ENCODE data around the gene CHAC1. TPM values are rescaled to one million over a fixed set of nuclear protein-coding genes. Genes with fewer than 3 reads are reported as not detected.

CHAC1 gene
- total RNA-seq, 4 donors from 2014 or later, result 0.66 to 1.6 (median 1.2) TPM; not detected in 1

DNA sequence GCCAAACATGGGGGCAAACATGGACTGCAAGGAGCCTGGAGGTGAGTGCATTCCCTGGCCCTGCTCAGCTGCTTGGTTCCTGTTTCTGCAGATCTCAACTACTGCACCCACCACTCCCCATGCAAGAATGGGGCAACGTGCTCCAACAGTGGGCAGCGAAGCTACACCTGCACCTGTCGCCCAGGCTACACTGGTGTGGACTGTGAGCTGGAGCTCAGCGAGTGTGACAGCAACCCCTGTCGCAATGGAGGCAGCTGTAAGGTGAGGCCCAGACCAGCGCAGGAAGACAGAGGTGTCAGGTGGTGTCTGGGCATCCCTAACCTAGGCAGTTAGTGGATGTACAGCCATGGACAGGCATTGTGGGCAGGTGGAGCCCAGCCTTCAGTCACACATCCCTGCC lies 18.8 kb upstream of the CHAC1 start:
- TF ChIP-seq, protein P1, sequence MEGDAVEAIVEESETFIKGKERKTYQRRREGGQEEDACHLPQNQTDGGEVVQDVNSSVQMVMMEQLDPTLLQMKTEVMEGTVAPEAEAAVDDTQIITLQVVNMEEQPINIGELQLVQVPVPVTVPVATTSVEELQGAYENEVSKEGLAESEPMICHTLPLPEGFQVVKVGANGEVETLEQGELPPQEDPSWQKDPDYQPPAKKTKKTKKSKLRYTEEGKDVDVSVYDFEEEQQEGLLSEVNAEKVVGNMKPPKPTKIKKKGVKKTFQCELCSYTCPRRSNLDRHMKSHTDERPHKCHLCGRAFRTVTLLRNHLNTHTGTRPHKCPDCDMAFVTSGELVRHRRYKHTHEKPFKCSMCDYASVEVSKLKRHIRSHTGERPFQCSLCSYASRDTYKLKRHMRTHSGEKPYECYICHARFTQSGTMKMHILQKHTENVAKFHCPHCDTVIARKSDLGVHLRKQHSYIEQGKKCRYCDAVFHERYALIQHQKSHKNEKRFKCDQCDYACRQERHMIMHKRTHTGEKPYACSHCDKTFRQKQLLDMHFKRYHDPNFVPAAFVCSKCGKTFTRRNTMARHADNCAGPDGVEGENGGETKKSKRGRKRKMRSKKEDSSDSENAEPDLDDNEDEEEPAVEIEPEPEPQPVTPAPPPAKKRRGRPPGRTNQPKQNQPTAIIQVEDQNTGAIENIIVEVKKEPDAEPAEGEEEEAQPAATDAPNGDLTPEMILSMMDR (IDR thresholded peaks at IDR 0.05; ENCODE audit: low read depth), result no peak

DNA sequence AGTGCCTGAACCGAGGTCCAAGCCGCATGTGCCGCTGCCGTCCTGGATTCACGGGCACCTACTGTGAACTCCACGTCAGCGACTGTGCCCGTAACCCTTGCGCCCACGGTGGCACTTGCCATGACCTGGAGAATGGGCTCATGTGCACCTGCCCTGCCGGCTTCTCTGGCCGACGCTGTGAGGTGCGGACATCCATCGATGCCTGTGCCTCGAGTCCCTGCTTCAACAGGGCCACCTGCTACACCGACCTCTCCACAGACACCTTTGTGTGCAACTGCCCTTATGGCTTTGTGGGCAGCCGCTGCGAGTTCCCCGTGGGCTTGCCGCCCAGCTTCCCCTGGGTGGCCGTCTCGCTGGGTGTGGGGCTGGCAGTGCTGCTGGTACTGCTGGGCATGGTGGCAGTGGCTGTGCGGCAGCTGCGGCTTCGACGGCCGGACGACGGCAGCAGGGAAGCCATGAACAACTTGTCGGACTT lies 17.0 kb upstream of the CHAC1 start:
- TF ChIP-seq, protein P1 (IDR thresholded peaks at IDR 0.05; ENCODE audit: low read depth), result no peak

DNA sequence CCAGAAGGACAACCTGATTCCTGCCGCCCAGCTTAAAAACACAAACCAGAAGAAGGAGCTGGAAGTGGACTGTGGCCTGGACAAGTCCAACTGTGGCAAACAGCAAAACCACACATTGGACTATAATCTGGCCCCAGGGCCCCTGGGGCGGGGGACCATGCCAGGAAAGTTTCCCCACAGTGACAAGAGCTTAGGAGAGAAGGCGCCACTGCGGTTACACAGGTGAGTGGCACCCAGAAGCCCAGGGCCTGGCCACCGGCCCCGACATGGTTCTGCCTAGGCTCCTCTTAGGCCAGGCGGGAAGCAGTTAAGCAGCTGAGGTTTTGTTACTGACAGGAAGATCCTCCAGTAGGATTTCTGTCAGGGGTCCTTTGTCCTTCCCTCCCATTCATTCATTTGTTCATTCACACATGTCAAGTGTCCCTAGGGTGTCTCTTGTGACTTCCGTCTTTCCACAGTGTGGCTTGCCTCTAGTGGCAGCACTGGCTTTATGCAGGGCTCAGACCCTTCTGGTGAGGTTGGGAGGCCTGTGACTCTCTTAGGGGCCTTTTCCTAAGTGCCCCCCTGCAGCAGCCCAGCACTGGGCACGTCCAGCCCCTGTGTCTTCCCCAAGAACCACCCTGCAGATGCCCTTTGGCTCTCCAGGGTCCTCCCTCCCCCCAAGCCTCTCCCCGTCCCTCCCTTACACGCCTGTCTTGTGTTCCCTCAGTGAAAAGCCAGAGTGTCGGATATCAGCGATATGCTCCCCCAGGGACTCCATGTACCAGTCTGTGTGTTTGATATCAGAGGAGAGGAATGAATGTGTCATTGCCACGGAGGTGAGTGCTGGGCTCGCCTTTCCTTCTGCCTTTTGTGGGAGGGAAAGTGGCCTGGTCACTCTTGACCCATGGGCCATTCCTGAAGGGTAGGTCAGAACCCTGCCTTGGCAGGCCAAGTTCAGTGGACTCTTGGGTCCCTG lies 16.3 kb upstream of the CHAC1 start:
- TF ChIP-seq, protein P1 (IDR thresholded peaks at IDR 0.05; ENCODE audit: low read depth), result no peak

DNA sequence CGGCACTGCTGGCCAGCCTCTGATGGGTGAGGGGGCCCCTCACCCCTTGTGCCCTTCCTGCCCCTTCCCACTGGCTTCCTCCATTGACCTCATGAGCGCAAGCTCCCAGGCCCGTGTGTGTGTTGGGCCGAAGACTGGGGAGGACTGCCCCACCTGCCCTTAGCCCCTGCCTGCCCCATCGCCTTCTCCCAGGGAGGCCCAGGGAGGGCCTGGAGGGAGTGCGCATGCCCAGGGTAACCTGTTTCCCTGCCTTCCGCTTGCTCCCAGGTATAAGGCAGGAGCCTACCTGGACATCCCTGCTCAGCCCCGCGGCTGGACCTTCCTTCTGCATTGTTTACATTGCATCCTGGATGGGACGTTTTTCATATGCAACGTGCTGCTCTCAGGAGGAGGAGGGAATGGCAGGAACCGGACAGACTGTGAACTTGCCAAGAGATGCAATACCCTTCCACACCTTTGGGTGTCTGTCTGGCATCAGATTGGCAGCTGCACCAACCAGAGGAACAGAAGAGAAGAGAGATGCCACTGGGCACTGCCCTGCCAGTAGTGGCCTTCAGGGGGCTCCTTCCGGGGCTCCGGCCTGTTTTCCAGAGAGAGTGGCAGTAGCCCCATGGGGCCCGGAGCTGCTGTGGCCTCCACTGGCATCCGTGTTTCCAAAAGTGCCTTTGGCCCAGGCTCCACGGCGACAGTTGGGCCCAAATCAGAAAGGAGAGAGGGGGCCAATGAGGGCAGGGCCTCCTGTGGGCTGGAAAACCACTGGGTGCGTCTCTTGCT lies 15.3 kb upstream of the CHAC1 start:
- TF ChIP-seq, protein P1 (IDR thresholded peaks at IDR 0.05; ENCODE audit: low read depth), result no peak

DNA sequence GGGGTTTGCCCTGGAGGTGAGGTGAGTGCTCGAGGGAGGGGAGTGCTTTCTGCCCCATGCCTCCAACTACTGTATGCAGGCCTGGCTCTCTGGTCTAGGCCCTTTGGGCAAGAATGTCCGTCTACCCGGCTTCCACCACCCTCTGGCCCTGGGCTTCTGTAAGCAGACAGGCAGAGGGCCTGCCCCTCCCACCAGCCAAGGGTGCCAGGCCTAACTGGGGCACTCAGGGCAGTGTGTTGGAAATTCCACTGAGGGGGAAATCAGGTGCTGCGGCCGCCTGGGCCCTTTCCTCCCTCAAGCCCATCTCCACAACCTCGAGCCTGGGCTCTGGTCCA lies 14.8 kb upstream of the CHAC1 start:
- TF ChIP-seq, protein P1 (IDR thresholded peaks at IDR 0.05; ENCODE audit: low read depth), result no peak

DNA sequence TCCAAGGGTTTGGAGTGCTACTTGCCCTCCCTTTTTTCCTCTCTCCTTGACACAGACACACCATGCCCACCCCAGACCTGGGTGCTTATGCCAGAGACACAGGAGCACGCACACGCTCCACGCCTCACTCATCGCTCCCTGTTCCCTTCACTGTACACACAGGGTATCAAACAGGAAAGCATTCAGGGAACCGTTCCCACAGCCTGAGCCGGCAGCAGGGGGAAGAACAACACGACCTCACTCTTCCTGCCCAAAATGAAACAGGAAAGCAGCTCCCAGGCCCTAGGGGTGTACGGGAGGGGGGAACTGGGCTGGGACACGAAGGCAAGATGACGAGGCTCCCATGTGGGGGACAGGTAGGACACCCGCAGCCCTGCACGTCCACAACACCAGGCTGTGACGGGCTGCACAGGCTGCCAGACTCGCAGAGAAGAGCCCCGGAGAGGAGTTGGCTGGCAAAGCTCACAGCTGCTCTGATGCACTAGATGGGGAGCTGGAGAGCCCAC lies 12.9 kb upstream of the CHAC1 start:
- TF ChIP-seq, protein P1 (IDR thresholded peaks at IDR 0.05; ENCODE audit: low read depth), result no peak

DNA sequence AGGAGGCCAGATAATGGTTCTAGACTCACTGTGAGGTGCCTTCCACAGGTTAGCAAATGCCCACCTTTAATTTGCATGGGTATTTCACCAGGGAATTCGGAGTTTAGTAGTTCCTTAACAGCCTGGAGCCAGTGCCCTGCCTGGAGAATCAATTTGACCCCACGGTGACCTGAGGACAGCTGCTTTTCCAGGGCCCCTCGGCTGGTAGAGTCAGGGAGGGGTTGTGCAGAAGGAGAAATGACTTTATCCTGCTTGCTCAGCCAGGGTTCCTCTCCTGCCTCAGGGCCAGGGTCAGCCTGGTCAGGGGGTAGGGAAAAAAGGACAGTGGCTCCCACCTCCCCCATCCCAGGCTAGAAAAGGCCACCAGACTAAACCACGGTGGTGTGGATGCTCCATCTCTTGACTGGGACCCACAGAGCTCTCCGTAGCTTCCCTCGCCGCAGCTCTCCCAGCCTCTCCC lies 12.2 kb upstream of the CHAC1 start:
- TF ChIP-seq, protein P1 (IDR thresholded peaks at IDR 0.05; ENCODE audit: low read depth), result no peak

Measured in subcutaneous adipose tissue (tissue), 4 donors.